SK-N-SH (cell line): ENCODE measurements around the gene CLTCL1. TPM values are rescaled to one million over a fixed set of nuclear protein-coding genes. Genes with fewer than 3 reads are reported as not detected.
A peak's percentile ranks its signal among the peaks of the same experiment; 100 is the strongest.

Source experiments
- CTCF ChIA-PET: fragments of 300-600, 350-600 bp; formaldehyde crosslinking; extraction: SDS; loops from one replicate; lab custom pipeline; 2021; lab: Yijun Ruan, JAX
- POLR2A ChIA-PET: fragments of 350-600 bp; sonication (Branson Sonifier 250); formaldehyde crosslinking; extraction: SDS; loops from one replicate; lab custom pipeline; 2020; ENCODE audit warnings: antibody characterized with exemption, inconsistent platforms; lab: Yijun Ruan, JAX
- DNase-seq: peaks from one replicate; pipeline ENCODE4 v3.0.0; 2012
- H2AFZ ChIP-seq: fragments of 200-600 bp; sonication (generic); 2 replicates; pipeline ENCODE4 v1.8.1; 2016; ENCODE audit warnings: antibody characterized with exemption, mild to moderate bottlenecking, low read depth
- H3F3A ChIP-seq: fragments of 200-600 bp; sonication (generic); replicated peaks from 2 replicates; pipeline ENCODE3; 2016; ENCODE audit warnings: antibody characterized with exemption, mild to moderate bottlenecking; ENCODE audit not compliant: insufficient read depth
- H3K27ac ChIP-seq, 2 experiments: fragments of 200-500 bp in 1 of 2; fragments of 200-600 bp in 1 of 2; sonication (Bioruptor generic) in 1 of 2; sonication (generic), shearing (Covaris generic) in 1 of 2; 2 replicates each; pipeline versions ENCODE4 v1.5.1 to v1.6.1; 2014 to 2016; ENCODE audit warnings: low read depth in 2 of 2, inconsistent platforms in 1 of 2, low read length in 1 of 2, mild to moderate bottlenecking in 1 of 2, mixed read lengths in 1 of 2
- H3K27me3 ChIP-seq: fragments of 200-600 bp; sonication (generic), shearing (Covaris generic); 2 replicates; pipeline ENCODE4 v1.6.1; 2016; ENCODE audit warnings: mixed run types; ENCODE audit not compliant: insufficient read depth
- H3K36me3 ChIP-seq, 2 experiments: fragments of 200-500 bp in 1 of 2; fragments of 200-600 bp in 1 of 2; sonication (Bioruptor generic) in 1 of 2; sonication (generic) in 1 of 2; replicated peaks in 1 of 2; 2 replicates each; pipeline versions ENCODE3 to v1.5.1; 2014 to 2016; ENCODE audit warnings: low read length in 1 of 2, mild to moderate bottlenecking in 1 of 2; ENCODE audit not compliant: insufficient read depth in 2 of 2, control insufficient read depth in 1 of 2
- H3K4me1 ChIP-seq, 2 experiments: fragments of 200-500 bp in 1 of 2; fragments of 200-600 bp in 1 of 2; sonication (Bioruptor generic) in 1 of 2; sonication (generic), shearing (Covaris generic) in 1 of 2; 2 replicates each; pipeline versions ENCODE4 v1.5.1 to v1.6.1; 2014 to 2016; ENCODE audit warnings: low read depth in 1 of 2, low read length in 1 of 2, mixed run types in 1 of 2; ENCODE audit not compliant: insufficient read depth in 2 of 2, control insufficient read depth in 1 of 2
- H3K4me2 ChIP-seq: fragments of 200-600 bp; sonication (generic), shearing (Covaris generic); 2 replicates; pipeline ENCODE4 v1.6.1; 2017; ENCODE audit warnings: mixed run types
- H3K4me3 ChIP-seq, 2 experiments: fragments of 200-500 bp in 1 of 2; fragments of 200-600 bp in 1 of 2; sonication (Bioruptor generic) in 1 of 2; sonication (generic), shearing (Covaris generic) in 1 of 2; 2 replicates each; pipeline versions ENCODE4 v1.5.1 to v1.8.1; 2014 to 2016; ENCODE audit warnings: low read depth in 2 of 2, inconsistent platforms in 1 of 2, low read length in 1 of 2, mild to moderate bottlenecking in 1 of 2, mixed read lengths in 1 of 2, moderate library complexity in 1 of 2
- H3K79me2 ChIP-seq: fragments of 200-600 bp; sonication (generic); 2 replicates; pipeline ENCODE4 v1.8.1; 2017; ENCODE audit warnings: mild to moderate bottlenecking; ENCODE audit not compliant: insufficient read depth
- H3K9ac ChIP-seq: fragments of 200-600 bp; sonication (generic); 2 replicates; pipeline ENCODE4 v1.6.1; 2017; ENCODE audit warnings: mixed run types
- H3K9me2 ChIP-seq: fragments of 200-600 bp; sonication (generic); 2 replicates; pipeline ENCODE4 v1.6.1; 2017; ENCODE audit warnings: mixed run types
- H3K9me3 ChIP-seq: fragments of 200-600 bp; sonication (generic); 2 replicates; pipeline ENCODE4 v1.6.1; 2017; ENCODE audit warnings: mixed run types, mild to moderate bottlenecking, moderate library complexity
- H4K20me1 ChIP-seq: fragments of 200-600 bp; sonication (generic); 2 replicates; pipeline ENCODE4 v1.6.1; 2017; ENCODE audit warnings: mild to moderate bottlenecking, mixed run types; ENCODE audit not compliant: insufficient read depth
- CHD2 ChIP-seq: fragments of 150-350 bp; IDR thresholded peaks from 2 replicates; pipeline ENCODE4 v1.6.1; 2018; ENCODE audit warnings: low read length; ENCODE audit not compliant: partially characterized antibody
- FOSL2 ChIP-seq: IDR thresholded peaks from 2 replicates; pipeline ENCODE4 v1.4.0; 2012; ENCODE audit warnings: low read depth, mild to moderate bottlenecking, moderate library complexity, borderline replicate concordance
- FOXJ3 ChIP-seq: sonication (generic); formaldehyde crosslinking; IDR thresholded peaks from 2 replicates; pipeline ENCODE4 v1.5.1; 2020; ENCODE audit warnings: mild to moderate bottlenecking, missing genetic modification reagents
- GATA2 ChIP-seq: sonication (generic); formaldehyde crosslinking; IDR thresholded peaks from 2 replicates; pipeline ENCODE4 v1.5.0; 2020; ENCODE audit warnings: mild to moderate bottlenecking, missing genetic modification reagents
- JUND ChIP-seq: IDR thresholded peaks from 2 replicates; pipeline ENCODE4 v1.4.0; 2012
- MXI1 ChIP-seq: IDR thresholded peaks from 2 replicates; pipeline ENCODE4 v1.6.1; 2012; ENCODE audit warnings: mild to moderate bottlenecking, low read depth, low read length, improper control_type of control experiment
- POLR2AphosphoS5 ChIP-seq: IDR thresholded peaks from 2 replicates; pipeline ENCODE4 v1.6.1; 2012; ENCODE audit warnings: low read depth, low read length
- RAD21 ChIP-seq: IDR thresholded peaks from 2 replicates; pipeline ENCODE4 v1.6.1; 2012; ENCODE audit warnings: mild to moderate bottlenecking, low read length
- RXRA ChIP-seq: IDR thresholded peaks from 2 replicates; pipeline ENCODE4 v1.4.0; 2012; ENCODE audit warnings: low read depth, mild to moderate bottlenecking, borderline replicate concordance
- SIN3A ChIP-seq: IDR thresholded peaks from 2 replicates; pipeline ENCODE4 v1.6.1; 2012; ENCODE audit warnings: low read depth, mild to moderate bottlenecking, low read length, moderate library complexity, borderline replicate concordance
- TCF12 ChIP-seq: IDR thresholded peaks from 2 replicates; pipeline ENCODE4 v1.4.0; 2012
- YY1 ChIP-seq: IDR thresholded peaks from 2 replicates; pipeline ENCODE4 v1.4.0; 2012; ENCODE audit warnings: low read depth, mild to moderate bottlenecking
- WGBS: methylation state at CpG from one replicate; pipeline ENCODE4 v1.1.6; 2017; ENCODE audit warnings: low lambda C conversion rate; 5-methylcytosine and 5-hydroxymethylcytosine counted together
- polyA plus RNA-seq, 3 experiments: library from polyadenylated mRNA; depleted of rRNA; stranded (reverse); fragments of >200 nt; gene quantifications; 2 replicates each; pipeline ENCODE4 v1.2.3, GENCODE V29; 2012
- TF ChIP-seq, protein P1 (sequence below): IDR thresholded peaks from 2 replicates; pipeline ENCODE4 v1.4.0; 2012; ENCODE audit warnings: low read depth
- TF ChIP-seq, protein P2 (sequence below): IDR thresholded peaks from 2 replicates; pipeline ENCODE4 v1.4.0; 2012; ENCODE audit warnings: low read depth, borderline replicate concordance
- TF ChIP-seq, protein P3 (sequence below): fragments of 150-350 bp; IDR thresholded peaks from 2 replicates; pipeline ENCODE4 v1.6.1; 2016; ENCODE audit warnings: mild to moderate bottlenecking, low read depth, low read length
- TF ChIP-seq, protein P4 (sequence below): IDR thresholded peaks from 2 replicates; pipeline ENCODE4 v1.6.1; 2012; ENCODE audit warnings: mild to moderate bottlenecking, low read depth, low read length, moderate library complexity

CLTCL1 gene
- polyA plus RNA-seq, 1 of the 3 experiments (the other 2 are of a cell fraction): 6.7 TPM

DNA sequence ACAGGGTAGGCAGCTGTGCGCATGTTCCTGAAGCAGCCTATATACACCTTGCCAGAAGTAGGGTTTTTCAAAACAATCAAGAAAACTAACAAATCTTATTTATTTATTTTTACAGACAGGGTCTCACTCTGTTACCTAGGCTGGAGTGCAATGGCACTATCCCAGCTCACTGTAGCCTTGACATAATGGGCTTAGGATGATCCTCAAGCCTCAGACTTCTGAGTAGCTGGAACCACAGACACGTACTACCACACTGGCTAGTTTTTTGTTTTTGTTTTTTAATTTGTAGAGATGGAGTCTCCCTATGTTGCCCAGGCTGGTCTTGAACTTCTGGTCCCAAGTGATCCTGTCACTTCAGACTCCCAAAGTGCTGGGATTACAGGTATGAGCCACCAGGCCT, 25.7 kb downstream of the CLTCL1 start:
- no peaks in the 10 kb centered on the region for H3F3A ChIP-seq
- no peaks in the 10 kb centered on the region for H3K4me1 ChIP-seq
- ChIA-PET POLR2A (no interaction called here), CTCF (interaction anchor here (1.1 kb wide), 1 partner anchor 10 kb away, joined by 3 read pairs; no protein-coding TSS in a partner anchor)
- H3K9me3 ChIP-seq: peaks cover 11% of the 10 kb centered on the region; the same call in 1 of the 2 replicates
- H4K20me1 ChIP-seq: no peaks in the 10 kb centered on the region
- 88% methylated on average over 2 of the region's 2 CpGs for WGBS
- H3K36me3 ChIP-seq: peaks cover 0 to 24% of the 10 kb centered on the region in 2 experiments
- H3K79me2 ChIP-seq: peaks cover 19% of the 10 kb centered on the region
- H3K27ac ChIP-seq: no peak overlapping the region
- H3K9ac ChIP-seq: no peak overlapping the region
- no peak for DNase-seq
- no peak overlapping the region for H2AFZ ChIP-seq
- no peaks in the 10 kb centered on the region for H3K9me2 ChIP-seq
- no peak overlapping the region for H3K4me2 ChIP-seq
- no peak for TF ChIP-seq FOXJ3
- TF ChIP-seq SIN3A: no peak
- no peak for TF ChIP-seq JUND
- TF ChIP-seq RXRA: no peak
- TF ChIP-seq, protein P1, sequence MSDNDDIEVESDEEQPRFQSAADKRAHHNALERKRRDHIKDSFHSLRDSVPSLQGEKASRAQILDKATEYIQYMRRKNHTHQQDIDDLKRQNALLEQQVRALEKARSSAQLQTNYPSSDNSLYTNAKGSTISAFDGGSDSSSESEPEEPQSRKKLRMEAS: no peak
- no peak for TF ChIP-seq CHD2
- TF ChIP-seq POLR2AphosphoS5: no peak
- TF ChIP-seq YY1: no peak
- no peaks in the 10 kb centered on the region for H3K27me3 ChIP-seq
- H3K4me3 ChIP-seq: no peak overlapping the region

DNA sequence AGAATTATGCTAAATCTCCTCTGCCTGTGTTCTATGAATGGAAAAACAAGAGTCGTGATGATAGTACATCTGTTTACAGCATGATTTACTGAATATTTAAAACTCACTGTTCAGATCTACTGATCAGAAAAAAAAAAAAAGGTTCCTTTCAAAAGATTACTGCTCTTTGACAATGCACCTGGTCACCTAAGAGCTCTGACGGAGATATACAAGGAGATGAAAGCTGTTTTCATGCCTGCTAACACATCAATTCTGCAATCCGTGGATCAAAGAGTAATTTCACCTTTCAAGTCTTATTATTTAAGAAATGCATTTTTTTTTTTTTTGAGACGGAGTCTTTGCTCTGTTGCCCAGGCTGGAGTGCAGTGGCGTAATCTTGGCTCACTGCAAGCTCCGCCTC, 30.7 kb downstream of the CLTCL1 start:
- H3K4me3 ChIP-seq: no peak overlapping the region
- H3K9me2 ChIP-seq: no peaks in the 10 kb centered on the region
- WGBS: 74% methylated on average over 6 of the region's 6 CpGs
- ChIA-PET CTCF (interaction anchor here (0.6 to 0.9 kb wide), 2 partner anchors 31 to 81 kb away, joined by 3 read pairs; partner anchors contain the start of gene CLTCL1), POLR2A (no interaction called here)
- DNase-seq: no peak
- H3K79me2 ChIP-seq: peaks cover 12% of the 10 kb centered on the region
- H2AFZ ChIP-seq: no peak overlapping the region
- H3K36me3 ChIP-seq: peaks cover 7 to 14% of the 10 kb centered on the region in 2 experiments
- H3K27me3 ChIP-seq: no peaks in the 10 kb centered on the region
- no peaks in the 10 kb centered on the region for H3K4me1 ChIP-seq
- H4K20me1 ChIP-seq: no peaks in the 10 kb centered on the region
- H3K27ac ChIP-seq: no peak overlapping the region
- no peaks in the 10 kb centered on the region for H3F3A ChIP-seq
- H3K9ac ChIP-seq: no peak overlapping the region
- TF ChIP-seq MXI1 (no peak), GATA2 (no peak)
- TF ChIP-seq, protein P2, sequence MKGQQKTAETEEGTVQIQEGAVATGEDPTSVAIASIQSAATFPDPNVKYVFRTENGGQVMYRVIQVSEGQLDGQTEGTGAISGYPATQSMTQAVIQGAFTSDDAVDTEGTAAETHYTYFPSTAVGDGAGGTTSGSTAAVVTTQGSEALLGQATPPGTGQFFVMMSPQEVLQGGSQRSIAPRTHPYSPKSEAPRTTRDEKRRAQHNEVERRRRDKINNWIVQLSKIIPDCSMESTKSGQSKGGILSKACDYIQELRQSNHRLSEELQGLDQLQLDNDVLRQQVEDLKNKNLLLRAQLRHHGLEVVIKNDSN: no peak
- H3K9me3 ChIP-seq: no peaks in the 10 kb centered on the region
- no peak overlapping the region for H3K4me2 ChIP-seq

DNA sequence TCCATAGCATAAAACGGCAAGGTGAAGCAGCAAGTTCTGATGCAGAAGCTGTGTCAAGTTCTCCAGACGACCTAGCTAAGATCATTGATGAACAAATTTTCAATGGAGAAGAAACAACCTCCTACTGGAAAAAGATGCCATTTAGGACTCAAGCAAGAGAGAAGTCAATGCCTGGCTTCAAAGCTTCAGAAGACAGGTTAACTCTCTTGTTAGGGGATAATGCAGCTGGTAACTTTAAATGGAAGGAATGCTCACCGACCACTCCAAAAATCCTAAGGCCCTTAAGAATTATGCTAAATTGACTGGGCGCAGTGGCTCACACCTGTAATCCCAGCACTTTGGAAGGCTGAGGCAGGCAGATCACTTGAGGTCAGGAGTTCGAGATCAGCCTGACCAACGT, 31.3 kb downstream of the CLTCL1 start:
- Histone ChIP-seq H3F3A (no peaks in the 10 kb centered on the region), H3K9ac (no peak overlapping the region), H4K20me1 (no peaks in the 10 kb centered on the region), H3K27ac (peak overlapping the region in 1 of 2 experiments; percentile 30; a peak in 1 of 4 replicates), H3K9me2 (no peaks in the 10 kb centered on the region)
- no peak for DNase-seq
- POLR2A ChIA-PET: no interaction called here
- WGBS: 98% methylated on average over 6 of the region's 6 CpGs
- TF ChIP-seq, protein P3, sequence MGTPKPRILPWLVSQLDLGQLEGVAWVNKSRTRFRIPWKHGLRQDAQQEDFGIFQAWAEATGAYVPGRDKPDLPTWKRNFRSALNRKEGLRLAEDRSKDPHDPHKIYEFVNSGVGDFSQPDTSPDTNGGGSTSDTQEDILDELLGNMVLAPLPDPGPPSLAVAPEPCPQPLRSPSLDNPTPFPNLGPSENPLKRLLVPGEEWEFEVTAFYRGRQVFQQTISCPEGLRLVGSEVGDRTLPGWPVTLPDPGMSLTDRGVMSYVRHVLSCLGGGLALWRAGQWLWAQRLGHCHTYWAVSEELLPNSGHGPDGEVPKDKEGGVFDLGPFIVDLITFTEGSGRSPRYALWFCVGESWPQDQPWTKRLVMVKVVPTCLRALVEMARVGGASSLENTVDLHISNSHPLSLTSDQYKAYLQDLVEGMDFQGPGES: no peak
- TF ChIP-seq, protein P4, sequence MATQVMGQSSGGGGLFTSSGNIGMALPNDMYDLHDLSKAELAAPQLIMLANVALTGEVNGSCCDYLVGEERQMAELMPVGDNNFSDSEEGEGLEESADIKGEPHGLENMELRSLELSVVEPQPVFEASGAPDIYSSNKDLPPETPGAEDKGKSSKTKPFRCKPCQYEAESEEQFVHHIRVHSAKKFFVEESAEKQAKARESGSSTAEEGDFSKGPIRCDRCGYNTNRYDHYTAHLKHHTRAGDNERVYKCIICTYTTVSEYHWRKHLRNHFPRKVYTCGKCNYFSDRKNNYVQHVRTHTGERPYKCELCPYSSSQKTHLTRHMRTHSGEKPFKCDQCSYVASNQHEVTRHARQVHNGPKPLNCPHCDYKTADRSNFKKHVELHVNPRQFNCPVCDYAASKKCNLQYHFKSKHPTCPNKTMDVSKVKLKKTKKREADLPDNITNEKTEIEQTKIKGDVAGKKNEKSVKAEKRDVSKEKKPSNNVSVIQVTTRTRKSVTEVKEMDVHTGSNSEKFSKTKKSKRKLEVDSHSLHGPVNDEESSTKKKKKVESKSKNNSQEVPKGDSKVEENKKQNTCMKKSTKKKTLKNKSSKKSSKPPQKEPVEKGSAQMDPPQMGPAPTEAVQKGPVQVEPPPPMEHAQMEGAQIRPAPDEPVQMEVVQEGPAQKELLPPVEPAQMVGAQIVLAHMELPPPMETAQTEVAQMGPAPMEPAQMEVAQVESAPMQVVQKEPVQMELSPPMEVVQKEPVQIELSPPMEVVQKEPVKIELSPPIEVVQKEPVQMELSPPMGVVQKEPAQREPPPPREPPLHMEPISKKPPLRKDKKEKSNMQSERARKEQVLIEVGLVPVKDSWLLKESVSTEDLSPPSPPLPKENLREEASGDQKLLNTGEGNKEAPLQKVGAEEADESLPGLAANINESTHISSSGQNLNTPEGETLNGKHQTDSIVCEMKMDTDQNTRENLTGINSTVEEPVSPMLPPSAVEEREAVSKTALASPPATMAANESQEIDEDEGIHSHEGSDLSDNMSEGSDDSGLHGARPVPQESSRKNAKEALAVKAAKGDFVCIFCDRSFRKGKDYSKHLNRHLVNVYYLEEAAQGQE: no peak
- no peak for TF ChIP-seq CHD2
- TF ChIP-seq RAD21: no peak
- TF ChIP-seq POLR2AphosphoS5: no peak
- TF ChIP-seq TCF12: no peak
- TF ChIP-seq FOSL2: no peak
- TF ChIP-seq, all 33 proteins: peak for 0
- no peak overlapping the region for H3K4me3 ChIP-seq
- no peaks in the 10 kb centered on the region for H3K27me3 ChIP-seq
- no peaks in the 10 kb centered on the region for H3K4me1 ChIP-seq
- H3K79me2 ChIP-seq: peaks cover 10% of the 10 kb centered on the region
- H2AFZ ChIP-seq: no peak overlapping the region
- H3K4me2 ChIP-seq: no peak overlapping the region
- CTCF ChIA-PET: interaction anchor here (0.6 kb wide), 1 partner anchor 81 kb away, joined by 3 read pairs; no protein-coding TSS in a partner anchor
- H3K36me3 ChIP-seq: peaks cover 7 to 14% of the 10 kb centered on the region in 2 experiments
- no peaks in the 10 kb centered on the region for H3K9me3 ChIP-seq
